Sigmoid colon (tissue), 4 donors: ENCODE results near the gene SMIM1.

Experiments used
- CTCF ChIP-seq, 4 experiments: fragments of 450-650 bp in 3 of 4; fragments of 200-600 bp in 1 of 4; IDR thresholded peaks; one replicate each; pipeline ENCODE4 v1.5.1; 2016 to 2019; ENCODE audit warnings: antibody characterized with exemption in 4 of 4, mild to moderate bottlenecking in 3 of 4, moderate library complexity in 2 of 4
- POLR2AphosphoS5 ChIP-seq, 4 donors: sonication (generic); formaldehyde crosslinking; IDR thresholded peaks; one replicate each; pipeline ENCODE4 v1.6.1; 2017; ENCODE audit warnings: antibody characterized with exemption in 4 of 4

- TF ChIP-seq CTCF (IDR thresholded peaks at IDR 0.05) (no peak), POLR2AphosphoS5 (IDR thresholded peaks at IDR 0.05) (no peak)
Measured at GRCh38 chr1:3759796-3760195, 12.8 kb upstream of the SMIM1 start.
